IMR-90 (cell line): ENCODE measurements around the gene LRRC4C. TPM values are rescaled to one million over a fixed set of nuclear protein-coding genes. Genes with fewer than 3 reads are reported as not detected.
"Not testable (repeated sequence)": the region's sequence is repeated elsewhere in the genome, so short reads cannot be mapped to it uniquely, and the experiment has no call there.

Source experiments
- ATAC-seq: fragments of 200-7000 bp; cut with Tn5 transposase; 2 replicates; pipeline ENCODE4 v1.9.1; 2020; ENCODE audit warnings: low read depth, mild to moderate bottlenecking, moderate library complexity
- BruUV-seq: library from RNA; stranded (reverse); fragments of 400-500 nt; replicated peaks from 2 replicates; lab custom pipeline; 2021; lab: Mats Ljungman, UMichigan
- CTCF ChIA-PET: fragments of 300-600 bp; formaldehyde crosslinking; extraction: SDS; loops from one replicate; lab custom pipeline; 2021; ENCODE audit warnings: antibody characterized with exemption; lab: Yijun Ruan, JAX
- POLR2A ChIA-PET: fragments of 300-600 bp; sonication (Branson Sonifier 250); formaldehyde crosslinking; loops from one replicate; lab custom pipeline; 2022; ENCODE audit warnings: antibody characterized with exemption; ENCODE audit not compliant: unreplicated experiment; lab: Charles Lee
- DNase-seq: peaks from one replicate; pipeline ENCODE4 v3.0.0; 2013
- H2AFZ ChIP-seq: replicated peaks from 2 replicates; pipeline ENCODE3; 2013; ENCODE audit warnings: low read length, mild to moderate bottlenecking; ENCODE audit not compliant: poor library complexity
- H2AK5ac ChIP-seq: 2 replicates; pipeline ENCODE4 v1.6.1; 2013; ENCODE audit warnings: low read depth, low read length, inconsistent platforms
- H2AK9ac ChIP-seq: replicated peaks from 2 replicates; pipeline ENCODE3; 2013; ENCODE audit warnings: mild to moderate bottlenecking, low read depth, low read length, moderate library complexity; ENCODE audit not compliant: poor library complexity
- H2BK120ac ChIP-seq: 2 replicates; pipeline ENCODE4 v1.6.1; 2013; ENCODE audit warnings: low read depth, low read length, inconsistent platforms
- H2BK15ac ChIP-seq: 3 replicates; pipeline ENCODE4 v1.6.1; 2013; ENCODE audit warnings: low read depth, low read length, inconsistent platforms
- H2BK20ac ChIP-seq: 2 replicates; pipeline ENCODE4 v1.6.1; 2013; ENCODE audit warnings: low read depth, mild to moderate bottlenecking, inconsistent platforms, low read length, moderate library complexity
- H2BK5ac ChIP-seq: 2 replicates; pipeline ENCODE4 v1.6.1; 2013; ENCODE audit warnings: mild to moderate bottlenecking, low read depth, low read length, inconsistent platforms; ENCODE audit not compliant: poor library complexity, severe bottlenecking
- H3K14ac ChIP-seq: replicated peaks from 2 replicates; pipeline ENCODE4 v1.6.1; 2013; ENCODE audit warnings: low read depth, low read length, inconsistent platforms
- H3K18ac ChIP-seq: 2 replicates; pipeline ENCODE4 v1.6.1; 2013; ENCODE audit warnings: low read depth, low read length, control low read depth
- H3K23ac ChIP-seq: 2 replicates; pipeline ENCODE4 v1.6.1; 2013; ENCODE audit warnings: low read depth, low read length, inconsistent platforms
- H3K27ac ChIP-seq: 2 replicates; pipeline ENCODE4 v1.5.1; 2013; ENCODE audit warnings: mild to moderate bottlenecking, control low read depth, low read length; ENCODE audit not compliant: insufficient read depth
- H3K27me3 ChIP-seq: 2 replicates; pipeline ENCODE4 v1.6.1; 2013; ENCODE audit warnings: low read length; ENCODE audit not compliant: control insufficient read depth, insufficient read depth
- H3K36me3 ChIP-seq: 2 replicates; pipeline ENCODE4 v1.6.1; 2013; ENCODE audit warnings: low read length, mixed read lengths; ENCODE audit not compliant: control insufficient read depth, insufficient read depth
- H3K4ac ChIP-seq: 2 replicates; pipeline ENCODE4 v1.6.1; 2013; ENCODE audit warnings: low read depth, low read length, inconsistent platforms
- H3K4me1 ChIP-seq: 2 replicates; pipeline ENCODE4 v1.6.1; 2013; ENCODE audit warnings: low read length, mixed read lengths; ENCODE audit not compliant: control insufficient read depth, insufficient read depth
- H3K4me2 ChIP-seq: 2 replicates; pipeline ENCODE4 v1.6.1; 2013; ENCODE audit warnings: low read depth, mild to moderate bottlenecking, control low read depth, low read length, moderate library complexity
- H3K4me3 ChIP-seq: 2 replicates; pipeline ENCODE4 v1.5.1; 2013; ENCODE audit warnings: low read depth, mild to moderate bottlenecking, control low read depth, low read length, moderate library complexity; ENCODE audit not compliant: insufficient read depth
- H3K56ac ChIP-seq: 2 replicates; pipeline ENCODE4 v1.6.1; 2013; ENCODE audit warnings: low read length, inconsistent platforms; ENCODE audit not compliant: insufficient read depth; ENCODE audit errors: extremely low read depth
- H3K79me1 ChIP-seq, 2 experiments: 2 replicates each; pipeline ENCODE4 v1.6.1; 2013; ENCODE audit warnings: low read length in 2 of 2, inconsistent platforms in 1 of 2, low read depth in 1 of 2
- H3K9ac ChIP-seq: 2 replicates; pipeline ENCODE4 v1.6.1; 2013; ENCODE audit warnings: low read depth, low read length, control low read depth
- H3K9me1 ChIP-seq: 2 replicates; pipeline ENCODE4 v1.6.1; 2013; ENCODE audit warnings: low read length, inconsistent platforms; ENCODE audit not compliant: insufficient read depth
- H3K9me3 ChIP-seq: 2 replicates; pipeline ENCODE4 v1.6.1; 2013; ENCODE audit warnings: low read length; ENCODE audit not compliant: control insufficient read depth, insufficient read depth
- H4K20me1 ChIP-seq: 2 replicates; pipeline ENCODE4 v1.6.1; 2013; ENCODE audit warnings: low read length, inconsistent platforms; ENCODE audit not compliant: insufficient read depth
- H4K5ac ChIP-seq: 2 replicates; pipeline ENCODE4 v1.6.1; 2013; ENCODE audit warnings: mild to moderate bottlenecking, low read depth, low read length, control low read depth
- H4K8ac ChIP-seq, 2 experiments: 2 replicates each; pipeline ENCODE4 v1.6.1; 2013; ENCODE audit warnings: low read depth in 2 of 2, low read length in 2 of 2, control low read depth in 1 of 2, inconsistent platforms in 1 of 2
- H4K91ac ChIP-seq: 2 replicates; pipeline ENCODE4 v1.6.1; 2013; ENCODE audit warnings: low read depth, low read length, inconsistent platforms; ENCODE audit not compliant: insufficient read depth
- CEBPB ChIP-seq: IDR thresholded peaks from 2 replicates; pipeline ENCODE4 v1.6.1; 2012; ENCODE audit warnings: low read depth, low read length, improper control_type of control experiment
- NFE2L2 ChIP-seq: fragments of 150-350 bp; IDR thresholded peaks from 2 replicates; pipeline ENCODE4 v1.6.1; 2016; ENCODE audit warnings: low read depth, mild to moderate bottlenecking, low read length
- POLR2A ChIP-seq: IDR thresholded peaks from 2 replicates; pipeline ENCODE4 v1.6.1; 2012; ENCODE audit warnings: mild to moderate bottlenecking, low read depth, low read length
- WGBS, 2 experiments: methylation state at CpG; one replicate each; pipeline versions ENCODE4 v1.1.5 to v1.1.7; 2013; ENCODE audit warnings: missing lambda C conversion rate in 2 of 2; ENCODE audit not compliant: insufficient read length in 1 of 2; ENCODE audit errors: extremely low coverage in 2 of 2; 5-methylcytosine and 5-hydroxymethylcytosine counted together
- dilution Hi-C: fragments of 300-500 bp; cut with HindIII; formaldehyde crosslinking; loops from one replicate; pipeline ENCODE4 v1.14.3; 2018; ENCODE audit warnings: low sequenced_read_pairs; ENCODE audit not compliant: unreplicated experiment
- in situ Hi-C: fragments of 300-500 bp; cut with MboI; formaldehyde crosslinking; loops from 3 replicates; pipeline ENCODE4 v1.14.3; 2019; ENCODE audit warnings: low sequenced_read_pairs, inconsistent platforms, mixed read lengths
- intact Hi-C: fragments of 100-400 bp; cut with micrococcal nuclease; formaldehyde crosslinking; loops from 2 replicates; pipeline ENCODE4 v1.10.0; 2022
- polyA plus RNA-seq, 3 experiments: library from polyadenylated mRNA; depleted of rRNA; stranded (reverse); fragments of >200 nt; gene quantifications; 2 replicates each; pipeline ENCODE4 v1.2.3, GENCODE V29; 2012; ENCODE audit warnings: low replicate concordance in 1 of 3
- total RNA-seq: library from RNA; depleted of rRNA; stranded (reverse); fragments of >200 nt; gene quantifications from 2 replicates; pipeline ENCODE4 v1.2.3, GENCODE V29; 2012
- TF ChIP-seq, protein P1 (sequence below): fragments of 150-350 bp; IDR thresholded peaks from 2 replicates; pipeline ENCODE4 v1.6.1; 2016; ENCODE audit warnings: low read depth, mild to moderate bottlenecking, low read length, moderate library complexity, borderline replicate concordance

LRRC4C gene
- total and polyA plus RNA-seq, 2 of the 4 experiments (the other 2 are of a cell fraction), result under 0.01 to 0.03 TPM

DNA sequence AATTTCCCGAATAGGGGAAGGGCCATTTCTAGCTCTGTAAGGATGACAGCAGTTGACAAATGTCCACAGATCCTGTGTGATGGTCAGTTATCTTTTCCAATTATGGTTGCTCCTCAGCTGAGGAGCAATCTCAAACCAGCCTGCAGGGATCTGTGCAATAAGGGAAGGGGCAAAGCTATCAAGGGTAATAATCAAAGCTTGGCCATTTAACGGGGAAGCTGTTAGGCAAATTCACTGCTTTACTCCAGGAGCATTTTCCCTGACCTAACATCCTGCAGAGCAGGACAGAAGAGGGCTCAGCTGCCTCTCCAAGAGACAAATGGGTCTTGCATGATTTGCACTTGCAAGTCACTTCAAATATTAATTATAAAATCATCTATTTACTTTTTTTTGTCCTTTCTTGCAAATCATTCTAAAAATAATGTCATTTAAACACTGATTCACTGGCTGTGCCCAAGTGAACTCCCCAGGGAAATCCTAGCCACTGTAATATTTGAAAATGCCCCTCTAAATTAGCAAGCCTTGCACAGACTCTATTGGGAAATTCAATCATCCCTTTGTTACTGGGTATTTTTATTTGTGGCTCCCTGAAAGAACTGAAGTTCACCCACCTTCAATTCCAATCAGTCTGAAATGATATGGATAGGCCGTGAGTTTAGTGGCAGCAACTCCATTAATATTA is 1256.7 kb downstream of the LRRC4C start:
- POLR2A ChIA-PET, result no interaction called here

DNA sequence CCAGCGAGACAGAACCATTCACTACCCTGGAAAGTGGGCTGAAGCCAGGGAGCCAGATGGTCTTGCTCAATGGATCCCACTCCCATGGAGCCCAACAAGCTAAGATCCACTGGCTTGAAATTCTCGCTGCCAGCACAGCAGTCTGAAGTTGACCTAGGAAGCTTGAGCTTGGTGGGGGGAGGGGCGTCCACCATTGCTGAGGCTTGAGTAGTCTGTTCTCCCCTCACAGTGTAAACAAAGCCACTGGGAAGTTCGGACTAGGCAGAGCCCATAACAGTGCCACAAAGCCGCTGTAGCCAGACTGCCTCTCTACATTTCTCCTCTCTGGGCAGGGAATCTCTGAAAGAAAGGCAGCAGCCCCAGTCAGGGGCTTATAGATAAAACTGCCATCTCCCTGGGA is 1266.9 kb downstream of the LRRC4C start:
- H2AFZ ChIP-seq, H2BK15ac ChIP-seq, intact Hi-C loops, H3K4me2 ChIP-seq, in situ Hi-C loops, BruUV-seq, H3K23ac ChIP-seq, H3K4me1 ChIP-seq, H2BK5ac ChIP-seq, H3K36me3 ChIP-seq, H2BK20ac ChIP-seq, H3K27me3 ChIP-seq, H4K91ac ChIP-seq, H3K18ac ChIP-seq, H3K9me1 ChIP-seq, H2BK120ac ChIP-seq, DNase-seq, ATAC-seq, H4K5ac ChIP-seq, H3K4ac ChIP-seq, H4K8ac ChIP-seq, H2AK9ac ChIP-seq, H3K14ac ChIP-seq, H3K4me3 ChIP-seq, CTCF ChIA-PET, H3K9ac ChIP-seq, H3K56ac ChIP-seq, H3K79me1 ChIP-seq, dilution Hi-C loops, POLR2A ChIA-PET, H3K27ac ChIP-seq, H3K9me3 ChIP-seq, H2AK5ac ChIP-seq, H4K20me1 ChIP-seq: not testable (repeated sequence)
- no CpG with 5 or more reads among the region's 5 CpGs for WGBS, 2 experiments

More for the DNA sequence above, 1256.7 kb downstream of the LRRC4C start:
- H3K14ac ChIP-seq, result no peak overlapping the region
- in situ Hi-C loops (no loop called here), dilution Hi-C loops (no loop called here), intact Hi-C loops (no loop called here)
- DNase-seq (no peak), ATAC-seq (no peak)
- H3K27me3 ChIP-seq, result no peaks in the 10 kb centered on the region
- H2AFZ ChIP-seq, result no peak overlapping the region
- no peak overlapping the region for H2BK15ac ChIP-seq
- no peak overlapping the region for H3K4ac ChIP-seq
- no peak overlapping the region for H3K4me2 ChIP-seq
- peaks cover 1% of the 10 kb centered on the region; the same call in 1 of the 2 replicates for H3K9me3 ChIP-seq
- H2AK5ac ChIP-seq, result no peak overlapping the region
- no peak overlapping the region for H3K27ac ChIP-seq
- no peak overlapping the region for H3K18ac ChIP-seq
- no peak overlapping the region for H4K8ac ChIP-seq
- H3K9me1 ChIP-seq, result no peaks in the 10 kb centered on the region
- no peaks in the 10 kb centered on the region for H4K20me1 ChIP-seq
- no peak overlapping the region for H3K9ac ChIP-seq
- H3K36me3 ChIP-seq, result no peaks in the 10 kb centered on the region
- no peak overlapping the region for H4K91ac ChIP-seq
- H4K5ac ChIP-seq, result no peak overlapping the region
- WGBS, 2 experiments, result no CpG with 5 or more reads among the region's 3 CpGs
- CTCF ChIA-PET, result no interaction called here
- H2AK9ac ChIP-seq, result no peak overlapping the region
- H3K79me1 ChIP-seq, result no peaks in the 10 kb centered on the region
- no peak overlapping the region for H3K56ac ChIP-seq
- no TSS peak for BruUV-seq
- no peak overlapping the region for H2BK20ac ChIP-seq
- no peak overlapping the region for H2BK5ac ChIP-seq
- H3K4me3 ChIP-seq, result no peak overlapping the region
- TF ChIP-seq NFE2L2, result no peak
- TF ChIP-seq, protein P1, sequence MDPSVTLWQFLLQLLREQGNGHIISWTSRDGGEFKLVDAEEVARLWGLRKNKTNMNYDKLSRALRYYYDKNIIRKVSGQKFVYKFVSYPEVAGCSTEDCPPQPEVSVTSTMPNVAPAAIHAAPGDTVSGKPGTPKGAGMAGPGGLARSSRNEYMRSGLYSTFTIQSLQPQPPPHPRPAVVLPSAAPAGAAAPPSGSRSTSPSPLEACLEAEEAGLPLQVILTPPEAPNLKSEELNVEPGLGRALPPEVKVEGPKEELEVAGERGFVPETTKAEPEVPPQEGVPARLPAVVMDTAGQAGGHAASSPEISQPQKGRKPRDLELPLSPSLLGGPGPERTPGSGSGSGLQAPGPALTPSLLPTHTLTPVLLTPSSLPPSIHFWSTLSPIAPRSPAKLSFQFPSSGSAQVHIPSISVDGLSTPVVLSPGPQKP, result no peak
- no peak for TF ChIP-seq CEBPB
- no peak for TF ChIP-seq POLR2A
- H2BK120ac ChIP-seq, result no peak overlapping the region
- H3K23ac ChIP-seq, result no peak overlapping the region
- H3K4me1 ChIP-seq, result no peaks in the 10 kb centered on the region
